Astrocyte of the spinal cord (primary cell): ENCODE results near the gene CXCL17.

Experiments used
- DNase-seq: peaks from one replicate; pipeline ENCODE4 v3.0.0; 2011; ENCODE audit warnings: low read depth, low spot score
- H3K4me3 ChIP-seq: 2 replicates; pipeline ENCODE4 v1.5.1; 2011; ENCODE audit warnings: low read depth, mild to moderate bottlenecking, low read length, moderate library complexity
- in situ Hi-C: cut with HindIII; loops from 2 replicates; pipeline ENCODE4 v1.10.0; 2017; ENCODE audit warnings: low sequenced_read_pairs
- TF ChIP-seq, protein P1 (sequence below): IDR thresholded peaks from 2 replicates; pipeline ENCODE4 v1.5.1; 2012; ENCODE audit warnings: low read depth, mild to moderate bottlenecking, low read length, inconsistent platforms

CXCL17 gene

DNA sequence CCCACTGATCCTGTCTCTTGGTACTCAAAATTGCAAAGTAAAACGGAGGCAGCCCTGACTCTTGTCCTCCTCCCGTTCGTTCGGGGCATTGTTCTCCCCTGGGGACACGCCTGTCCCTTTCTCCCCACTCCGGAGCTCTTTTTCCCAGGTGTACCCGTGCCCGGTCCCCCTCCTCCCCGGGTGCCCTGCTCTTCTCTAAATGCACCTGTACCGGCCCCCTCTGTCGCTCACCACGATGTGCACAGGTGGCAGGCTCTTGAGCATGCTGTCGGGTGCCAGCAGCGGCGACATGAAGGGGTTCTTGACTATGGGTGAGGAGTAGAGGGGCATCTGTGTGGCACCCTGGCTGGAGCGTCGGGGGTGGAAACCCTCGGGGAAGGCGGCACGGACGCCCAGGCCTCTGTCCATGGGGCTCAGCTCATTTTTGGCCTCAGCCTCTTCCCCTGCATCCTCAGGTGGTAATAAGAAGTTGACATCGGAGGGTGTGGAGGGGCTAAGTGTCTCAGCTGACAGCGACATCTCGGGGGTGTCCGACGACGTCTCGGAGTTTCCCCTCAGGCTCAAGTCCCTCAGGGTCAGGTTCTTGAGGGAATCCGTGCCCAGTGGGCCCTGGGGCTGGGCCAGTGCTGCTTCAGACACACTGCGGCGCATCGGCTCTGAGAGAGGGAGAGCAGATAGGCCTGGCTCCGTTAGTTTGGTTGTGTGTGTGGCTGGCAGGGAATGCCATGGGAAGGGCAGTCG is 40.2 kb downstream of the CXCL17 start:
- TF ChIP-seq, protein P1, sequence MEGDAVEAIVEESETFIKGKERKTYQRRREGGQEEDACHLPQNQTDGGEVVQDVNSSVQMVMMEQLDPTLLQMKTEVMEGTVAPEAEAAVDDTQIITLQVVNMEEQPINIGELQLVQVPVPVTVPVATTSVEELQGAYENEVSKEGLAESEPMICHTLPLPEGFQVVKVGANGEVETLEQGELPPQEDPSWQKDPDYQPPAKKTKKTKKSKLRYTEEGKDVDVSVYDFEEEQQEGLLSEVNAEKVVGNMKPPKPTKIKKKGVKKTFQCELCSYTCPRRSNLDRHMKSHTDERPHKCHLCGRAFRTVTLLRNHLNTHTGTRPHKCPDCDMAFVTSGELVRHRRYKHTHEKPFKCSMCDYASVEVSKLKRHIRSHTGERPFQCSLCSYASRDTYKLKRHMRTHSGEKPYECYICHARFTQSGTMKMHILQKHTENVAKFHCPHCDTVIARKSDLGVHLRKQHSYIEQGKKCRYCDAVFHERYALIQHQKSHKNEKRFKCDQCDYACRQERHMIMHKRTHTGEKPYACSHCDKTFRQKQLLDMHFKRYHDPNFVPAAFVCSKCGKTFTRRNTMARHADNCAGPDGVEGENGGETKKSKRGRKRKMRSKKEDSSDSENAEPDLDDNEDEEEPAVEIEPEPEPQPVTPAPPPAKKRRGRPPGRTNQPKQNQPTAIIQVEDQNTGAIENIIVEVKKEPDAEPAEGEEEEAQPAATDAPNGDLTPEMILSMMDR, result no peak
- DNase-seq, result no peak
- H3K4me3 ChIP-seq, result peak overlapping the region; percentile 46
- in situ Hi-C loops, result no loop called here

DNA sequence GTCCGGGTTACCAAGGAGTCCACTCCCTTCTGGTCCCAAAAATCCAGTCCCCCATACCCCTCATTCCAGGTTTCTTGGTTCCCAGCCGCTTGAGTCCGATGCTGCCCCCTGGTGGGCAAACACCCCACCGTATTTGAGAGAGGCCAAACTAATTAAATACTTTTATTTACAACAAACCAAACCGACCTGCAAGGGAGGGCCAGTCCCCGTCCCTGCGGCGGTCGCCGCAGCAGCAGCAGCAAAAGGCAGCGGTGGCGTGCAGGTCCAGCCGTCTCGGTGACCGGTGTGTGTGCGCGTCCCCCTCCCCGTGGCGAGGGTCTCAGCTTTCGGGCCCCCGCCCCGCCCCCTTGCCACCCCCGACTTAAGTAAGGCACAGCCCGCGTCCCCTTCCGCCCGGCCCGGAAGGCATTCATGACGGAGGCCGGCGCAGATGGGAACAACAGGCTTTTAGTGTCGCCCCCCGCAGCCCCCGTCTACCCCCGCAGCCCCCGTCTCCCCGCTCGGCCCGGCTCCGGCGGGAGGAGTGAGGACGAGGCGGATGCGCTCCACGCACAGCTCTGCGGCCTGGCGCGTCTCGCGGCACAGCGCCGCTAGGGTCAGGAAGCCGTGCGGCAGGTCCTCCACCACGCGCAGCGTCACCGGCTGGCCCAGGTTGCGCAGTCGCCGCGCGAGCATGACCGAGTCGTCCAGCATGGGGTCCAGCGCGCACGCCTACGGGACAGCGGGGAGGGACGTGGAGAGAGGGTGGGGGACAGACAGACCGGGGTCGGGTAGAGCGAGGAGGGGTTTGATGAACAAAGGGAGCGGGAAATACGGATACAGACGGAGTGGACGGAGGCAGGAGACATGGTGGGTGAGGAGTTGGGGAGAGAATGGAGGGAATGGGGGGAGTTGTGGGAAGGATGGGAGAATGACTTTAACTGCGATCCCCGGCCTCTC is 41.1 kb downstream of the CXCL17 start:
- TF ChIP-seq, protein P1, result peak; percentile 91
- in situ Hi-C loops, result no loop called here
- H3K4me3 ChIP-seq, result peak overlapping the region; percentile 46
- DNase-seq, result peak; percentile 75

DNA sequence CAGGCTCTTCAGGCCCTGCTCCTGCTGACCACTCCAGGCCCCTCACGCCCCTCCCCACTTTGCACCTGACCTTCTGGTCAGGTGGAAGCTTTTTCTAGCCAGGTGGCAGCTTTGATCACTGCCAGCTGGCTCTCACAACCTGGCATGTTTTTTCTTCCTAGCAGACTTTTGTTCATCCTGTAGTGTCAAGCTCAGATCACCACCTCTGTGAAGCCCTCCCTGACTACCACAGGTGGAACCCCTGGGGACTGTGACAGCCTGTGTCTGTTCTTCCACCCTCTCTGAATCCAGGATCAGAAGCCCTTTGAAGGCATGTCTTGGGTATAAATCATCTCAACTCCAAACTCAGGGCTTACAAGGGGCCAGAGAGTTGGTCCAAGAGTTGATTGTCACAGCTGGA is 42.3 kb downstream of the CXCL17 start:
- H3K4me3 ChIP-seq, result no peak overlapping the region
- in situ Hi-C loops, result no loop called here
- TF ChIP-seq, protein P1, result no peak
- no peak for DNase-seq

GRCh38 chr19:42397263-42398166 is 45.2 kb downstream of the CXCL17 start:
- no peak for DNase-seq
- in situ Hi-C loops, result no loop called here
- H3K4me3 ChIP-seq, result peak overlapping the region; percentile 59
- TF ChIP-seq, protein P1, result no peak

DNA sequence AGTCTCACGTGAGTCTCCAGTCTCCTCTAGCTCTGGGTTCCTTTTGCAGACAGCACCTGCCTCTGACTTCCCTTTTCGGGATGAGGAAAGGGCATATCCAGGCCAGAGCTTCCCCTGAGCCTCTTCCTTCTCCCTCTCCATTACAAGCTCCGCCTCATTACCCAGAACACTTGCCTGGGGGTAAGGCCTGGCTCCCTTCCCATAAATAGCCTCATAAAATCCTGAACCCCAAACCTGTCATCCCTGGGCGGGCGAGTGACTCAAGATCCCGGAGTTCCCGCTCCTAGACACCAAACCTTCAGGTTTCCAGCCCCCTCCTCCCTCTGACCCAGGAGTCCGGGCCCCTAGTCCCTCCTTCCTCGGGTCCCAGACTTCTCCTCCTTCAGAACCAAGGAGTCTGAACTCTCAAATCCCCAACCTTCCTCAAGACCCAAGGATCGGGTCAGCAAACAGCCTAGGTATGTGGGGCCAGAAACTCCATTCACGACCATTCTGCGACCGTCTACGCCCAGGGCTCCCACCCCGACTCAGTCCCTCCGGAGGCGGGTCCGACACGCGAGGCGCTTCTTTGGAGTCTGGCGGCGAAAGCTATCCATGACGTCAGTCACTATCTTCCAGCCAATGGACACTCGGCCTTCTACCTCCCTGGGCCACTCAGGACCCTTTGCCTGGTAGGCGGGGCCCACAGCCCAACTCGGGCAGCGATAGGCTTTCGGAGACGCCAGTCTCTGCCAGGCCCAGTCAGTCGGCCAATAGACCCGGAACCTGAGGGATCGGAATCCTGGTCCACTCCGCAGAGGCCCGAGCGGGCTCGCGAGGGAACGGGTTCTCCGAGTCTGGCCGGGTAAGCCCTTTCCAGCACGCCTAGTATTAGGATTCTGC is 46.1 kb downstream of the CXCL17 start:
- in situ Hi-C loops, result no loop called here
- H3K4me3 ChIP-seq, result peak overlapping the region; percentile 59
- TF ChIP-seq, protein P1, result no peak

More for the DNA sequence above, 46.1 kb downstream of the CXCL17 start:
- DNase-seq, result peak; percentile 99
